GM19395 (cell line): ENCODE data around the gene NEIL3.

ENCODE experiments used
- ATAC-seq: cut with Tn5 transposase; IDR thresholded peaks from one replicate; pipeline ENCODE4 v1.9.1; 2021; ENCODE audit warnings: mild to moderate bottlenecking, moderate library complexity; ENCODE audit not compliant: unreplicated experiment

The NEIL3 gene, protein sequence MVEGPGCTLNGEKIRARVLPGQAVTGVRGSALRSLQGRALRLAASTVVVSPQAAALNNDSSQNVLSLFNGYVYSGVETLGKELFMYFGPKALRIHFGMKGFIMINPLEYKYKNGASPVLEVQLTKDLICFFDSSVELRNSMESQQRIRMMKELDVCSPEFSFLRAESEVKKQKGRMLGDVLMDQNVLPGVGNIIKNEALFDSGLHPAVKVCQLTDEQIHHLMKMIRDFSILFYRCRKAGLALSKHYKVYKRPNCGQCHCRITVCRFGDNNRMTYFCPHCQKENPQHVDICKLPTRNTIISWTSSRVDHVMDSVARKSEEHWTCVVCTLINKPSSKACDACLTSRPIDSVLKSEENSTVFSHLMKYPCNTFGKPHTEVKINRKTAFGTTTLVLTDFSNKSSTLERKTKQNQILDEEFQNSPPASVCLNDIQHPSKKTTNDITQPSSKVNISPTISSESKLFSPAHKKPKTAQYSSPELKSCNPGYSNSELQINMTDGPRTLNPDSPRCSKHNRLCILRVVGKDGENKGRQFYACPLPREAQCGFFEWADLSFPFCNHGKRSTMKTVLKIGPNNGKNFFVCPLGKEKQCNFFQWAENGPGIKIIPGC

GRCh38 chr4:177309522-177310371, at the start of gene NEIL3:
Gene NEIL3 (plus strand): TSS chr4:177309874. CDS start chr4:177309954, 80 bp downstream.
- ATAC-seq: peak; percentile 89

DNA sequence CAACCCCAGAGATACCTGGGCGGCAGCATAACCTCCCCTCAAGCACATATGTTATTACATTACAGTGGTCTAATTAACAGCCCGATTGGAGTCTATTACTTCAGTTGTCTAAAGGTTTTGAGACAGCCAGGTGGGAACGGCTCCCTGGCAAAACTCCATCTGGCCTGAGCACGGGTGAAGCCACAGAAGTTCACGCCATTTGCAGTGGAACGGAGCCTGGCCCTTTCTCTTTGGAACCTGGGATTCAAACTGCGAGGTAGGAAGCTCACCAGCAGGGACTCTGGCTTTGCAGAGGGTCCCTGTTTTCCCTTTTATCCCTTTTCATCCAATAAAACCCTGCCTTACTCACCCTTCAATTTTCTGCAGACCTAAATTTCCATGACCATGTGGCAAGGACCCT, 45.9 kb upstream of the NEIL3 start:
- ATAC-seq: no peak

DNA sequence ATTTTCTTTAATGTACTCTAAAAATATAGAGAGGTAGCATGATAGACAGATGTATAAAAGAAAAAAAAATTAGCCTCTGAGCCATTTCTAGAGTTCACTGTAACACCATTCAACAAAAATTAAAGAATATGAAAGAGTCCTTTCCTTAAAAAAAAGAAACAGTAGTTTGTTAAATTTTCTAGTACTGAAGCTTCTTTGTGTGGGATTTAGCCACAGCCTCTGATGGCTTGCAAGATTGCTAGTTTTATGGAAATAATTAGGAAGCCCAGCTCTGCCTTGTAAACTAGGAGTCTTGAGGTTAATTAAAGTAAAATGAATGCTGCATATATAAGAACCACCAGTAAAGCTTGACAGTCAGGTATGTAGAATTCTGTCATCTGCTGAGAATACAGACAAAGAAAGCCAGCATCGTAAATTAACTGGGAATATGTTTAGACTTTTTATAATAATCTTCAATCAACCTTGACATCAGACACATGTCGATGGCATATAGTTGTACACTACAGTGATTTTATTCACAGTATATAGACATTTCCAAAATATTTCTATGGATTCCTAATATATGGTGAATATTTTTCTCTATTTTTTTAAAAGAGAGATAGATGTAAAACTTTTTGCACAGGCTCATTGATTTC, 44.8 kb upstream of the NEIL3 start:
- ATAC-seq: no peak

- no peak for ATAC-seq
These were observed 43.9 kb upstream of the NEIL3 start for GRCh38 chr4:177265729-177266128.

- ATAC-seq: no peak
These were observed 43.2 kb upstream of the NEIL3 start for GRCh38 chr4:177266506-177266905.

DNA sequence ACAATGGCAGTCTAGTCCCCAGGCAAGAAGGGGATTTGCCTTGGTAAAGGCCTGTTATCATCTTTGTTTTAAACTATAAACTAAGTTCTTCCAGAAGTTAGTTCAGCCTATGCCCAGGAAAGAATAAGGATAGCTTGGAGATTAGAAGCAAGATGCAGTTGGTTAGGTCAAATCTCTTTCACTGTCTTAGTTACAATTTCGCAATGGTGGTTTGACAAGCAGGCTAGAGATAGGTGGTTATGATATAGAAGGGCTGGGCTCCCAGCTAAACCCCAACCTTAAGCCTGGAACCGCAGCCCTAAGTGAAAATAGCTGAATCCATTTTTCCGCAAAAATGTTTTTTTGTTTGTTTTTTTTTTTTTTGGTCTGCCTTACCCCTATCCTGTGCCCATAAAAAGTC, 41.8 kb upstream of the NEIL3 start:
- ATAC-seq: no peak

GRCh38 chr4:177271091-177271490, 38.6 kb upstream of the NEIL3 start:
- ATAC-seq: no peak

DNA sequence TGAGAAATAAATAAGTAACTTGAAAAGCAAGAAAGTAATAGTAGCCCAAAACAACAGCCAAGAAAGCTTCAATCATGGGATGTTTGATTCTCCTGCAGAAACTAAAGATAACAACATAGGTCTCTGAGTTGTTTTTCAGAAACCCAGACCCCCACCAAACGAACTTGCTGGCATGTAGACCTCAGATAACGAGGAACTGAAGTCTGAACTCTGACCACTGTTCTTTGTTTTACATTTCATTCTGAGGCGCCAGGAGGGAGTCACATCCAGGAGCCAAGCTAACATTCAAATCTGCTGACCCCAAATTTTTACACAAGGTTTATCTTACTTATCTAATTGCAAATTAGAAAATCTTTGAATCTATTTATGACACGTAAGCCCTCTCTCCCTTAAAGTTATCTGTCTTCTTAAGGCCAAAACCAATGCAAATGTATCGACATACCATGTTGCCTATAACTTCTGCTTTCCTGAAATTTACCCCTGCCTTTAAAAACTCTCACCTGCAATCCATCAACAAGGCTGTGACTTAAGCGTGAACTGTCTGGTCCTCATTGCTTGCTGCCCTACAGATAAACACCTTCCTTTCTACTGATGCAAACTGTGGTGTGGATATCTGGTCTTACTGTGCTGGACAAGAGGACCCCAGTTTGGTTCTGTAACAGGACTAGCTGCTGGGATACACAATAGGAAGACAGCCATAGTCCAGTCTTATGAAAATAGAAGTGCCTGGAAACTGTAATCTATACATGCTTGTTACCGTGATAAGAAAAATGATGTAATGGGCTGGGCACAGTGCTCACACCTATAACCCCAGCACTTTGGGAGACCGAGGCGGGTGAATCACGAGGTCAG, 37.5 kb upstream of the NEIL3 start:
- ATAC-seq: no peak

- no peak for ATAC-seq
These were observed 33.7 kb upstream of the NEIL3 start for GRCh38 chr4:177275999-177276398.

GRCh38 chr4:177281351-177281909, 28.2 kb upstream of the NEIL3 start:
- no peak for ATAC-seq

DNA sequence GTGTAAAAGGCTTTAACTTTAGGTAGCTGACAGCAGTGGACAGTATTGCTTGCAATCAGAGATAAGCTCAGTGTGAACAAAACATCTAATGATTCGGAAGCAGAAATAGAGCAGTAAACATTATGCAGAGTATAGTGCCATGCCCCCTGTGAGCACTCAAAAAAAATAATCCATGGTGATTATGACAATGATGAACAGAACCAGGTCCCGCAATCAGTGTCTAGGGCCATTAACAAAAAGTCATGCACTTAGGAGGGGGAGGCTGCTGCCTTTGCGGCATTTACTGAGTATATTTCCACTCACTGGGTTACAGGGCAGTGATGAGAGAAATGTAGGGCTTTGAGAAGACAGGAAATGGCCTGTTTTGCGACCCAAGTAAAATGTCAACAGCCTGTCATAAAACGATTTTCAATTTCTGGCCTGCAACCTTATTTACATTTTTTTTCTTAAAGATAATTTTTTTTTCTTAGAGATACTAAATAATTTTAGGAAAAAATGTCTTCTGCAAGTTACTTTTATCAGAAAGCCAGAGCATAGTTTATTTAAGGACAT, 27.3 kb upstream of the NEIL3 start:
- no peak for ATAC-seq

DNA sequence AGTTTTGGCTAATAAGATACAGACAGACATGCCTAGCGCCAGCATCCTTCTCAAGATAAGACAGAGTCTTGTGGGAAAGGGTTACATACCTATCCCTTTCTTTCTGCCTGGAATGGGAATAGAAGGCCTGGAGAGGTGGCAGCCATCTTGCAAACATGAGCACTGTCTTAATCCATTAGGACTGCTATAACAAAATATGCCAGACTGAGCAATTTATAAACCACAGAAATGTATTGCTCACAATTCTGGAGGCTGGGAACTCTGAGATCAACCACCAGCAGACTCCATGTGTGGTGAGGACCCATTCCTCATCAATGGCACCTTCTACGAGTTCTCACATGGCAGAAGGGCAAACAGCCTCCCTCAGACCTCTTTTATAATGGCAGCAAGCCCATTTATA, 26.5 kb upstream of the NEIL3 start:
- no peak for ATAC-seq

GRCh38 chr4:177285953-177286352, 23.7 kb upstream of the NEIL3 start:
- ATAC-seq: no peak

GRCh38 chr4:177287255-177287654, 22.4 kb upstream of the NEIL3 start:
- no peak for ATAC-seq

- ATAC-seq: no peak
These were observed 21.3 kb upstream of the NEIL3 start for GRCh38 chr4:177288335-177288734.

- no peak for ATAC-seq
These were observed 18.9 kb upstream of the NEIL3 start for GRCh38 chr4:177290780-177291179.

DNA sequence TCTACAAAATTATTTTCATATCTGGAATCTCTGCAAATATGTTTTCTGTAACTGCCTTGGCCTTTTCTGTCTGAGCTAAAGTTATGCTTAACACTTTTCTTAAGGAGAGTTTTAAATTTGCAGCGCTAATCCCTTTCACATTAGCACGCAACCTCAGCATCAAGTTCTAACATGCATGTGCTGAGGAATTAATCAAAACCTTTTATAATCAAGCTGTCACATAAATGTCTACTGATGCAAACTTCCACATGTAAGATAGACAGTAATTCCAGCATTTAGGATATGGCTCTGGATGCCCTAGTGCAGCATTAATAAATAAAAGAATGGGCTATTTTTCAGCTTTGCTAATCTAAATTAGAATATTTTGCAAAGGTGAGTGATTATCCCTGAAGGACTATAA, 17.5 kb upstream of the NEIL3 start:
- ATAC-seq: no peak

- no peak for ATAC-seq
These were observed 16.3 kb upstream of the NEIL3 start for GRCh38 chr4:177293208-177294033.
